Measurements from ENCODE around the gene RNF26. TPM values are rescaled to one million over a fixed set of nuclear protein-coding genes. Genes with fewer than 3 reads are reported as not detected.
A peak's percentile ranks its signal among the peaks of the same experiment; 100 is the strongest.

The RNF26 gene
- total RNA-seq, 1 experiment from 2014 or later: 13.4 TPM

GRCh38 chr11:119342362-119343130 is 8.2 kb downstream of the RNF26 start:
- DNase-seq (ENCODE audit: low read depth): no peak
- in situ Hi-C loops (cut with HindIII; ENCODE audit: low pct_unique_long_range_greater_than_20kb, low sequenced_read_pairs): no loop called here

GRCh38 chr11:119343726-119344125 is 9.4 kb downstream of the RNF26 start:
- no peak for DNase-seq (ENCODE audit: low read depth)
- in situ Hi-C loops (cut with HindIII; ENCODE audit: low pct_unique_long_range_greater_than_20kb, low sequenced_read_pairs): no loop called here

- in situ Hi-C loops (cut with HindIII; ENCODE audit: low pct_unique_long_range_greater_than_20kb, low sequenced_read_pairs): no loop called here
- DNase-seq (ENCODE audit: low read depth): no peak
Measured at GRCh38 chr11:119344291-119345010, 10.1 kb downstream of the RNF26 start.

GRCh38 chr11:119345685-119346084 is 11.4 kb downstream of the RNF26 start:
- in situ Hi-C loops (cut with HindIII; ENCODE audit: low pct_unique_long_range_greater_than_20kb, low sequenced_read_pairs): no loop called here
- DNase-seq (ENCODE audit: low read depth): no peak

GRCh38 chr11:119346605-119347004 is 12.3 kb downstream of the RNF26 start, which contains the start of gene MFRP:
Gene MFRP, minus strand, starts transcription at chr11:119346705. Its CDS starts 192 bp downstream, at chr11:119346513.
- in situ Hi-C loops (cut with HindIII; ENCODE audit: low pct_unique_long_range_greater_than_20kb, low sequenced_read_pairs): no loop called here

GRCh38 chr11:119347242-119347641 is 12.9 kb downstream of the RNF26 start:
- in situ Hi-C loops (cut with HindIII; ENCODE audit: low pct_unique_long_range_greater_than_20kb, low sequenced_read_pairs): no loop called here
- no peak for DNase-seq (ENCODE audit: low read depth)

More at GRCh38 chr11:119346605-119347004, 12.3 kb downstream of the RNF26 start, which contains the start of gene MFRP:
- no peak for DNase-seq (ENCODE audit: low read depth)

GRCh38 chr11:119347940-119348605 is 13.7 kb downstream of the RNF26 start:
- DNase-seq (ENCODE audit: low read depth): no peak
- in situ Hi-C loops (cut with HindIII; ENCODE audit: low pct_unique_long_range_greater_than_20kb, low sequenced_read_pairs): no loop called here

GRCh38 chr11:119350302-119350701 is 16.0 kb downstream of the RNF26 start:
- no peak for DNase-seq (ENCODE audit: low read depth)
- in situ Hi-C loops (cut with HindIII; ENCODE audit: low pct_unique_long_range_greater_than_20kb, low sequenced_read_pairs): no loop called here

GRCh38 chr11:119351232-119351631 is 16.9 kb downstream of the RNF26 start:
- DNase-seq (ENCODE audit: low read depth): no peak
- in situ Hi-C loops (cut with HindIII; ENCODE audit: low pct_unique_long_range_greater_than_20kb, low sequenced_read_pairs): no loop called here

GRCh38 chr11:119352857-119353260 is 18.5 kb downstream of the RNF26 start:
- no peak for DNase-seq (ENCODE audit: low read depth)

GRCh38 chr11:119355091-119355843 is 20.9 kb downstream of the RNF26 start:
- in situ Hi-C loops (cut with HindIII; ENCODE audit: low pct_unique_long_range_greater_than_20kb, low sequenced_read_pairs): no loop called here

More at GRCh38 chr11:119352857-119353260, 18.5 kb downstream of the RNF26 start:
- in situ Hi-C loops (cut with HindIII; ENCODE audit: low pct_unique_long_range_greater_than_20kb, low sequenced_read_pairs): no loop called here

GRCh38 chr11:119356349-119357031 is 22.2 kb downstream of the RNF26 start:
- in situ Hi-C loops (cut with HindIII; ENCODE audit: low pct_unique_long_range_greater_than_20kb, low sequenced_read_pairs): no loop called here
- DNase-seq (ENCODE audit: low read depth): peak; percentile 62

More at GRCh38 chr11:119355091-119355843, 20.9 kb downstream of the RNF26 start:
- DNase-seq (ENCODE audit: low read depth): no peak

GRCh38 chr11:119357074-119357473 is 22.7 kb downstream of the RNF26 start:
- DNase-seq (ENCODE audit: low read depth): no peak
- in situ Hi-C loops (cut with HindIII; ENCODE audit: low pct_unique_long_range_greater_than_20kb, low sequenced_read_pairs): no loop called here

- in situ Hi-C loops (cut with HindIII; ENCODE audit: low pct_unique_long_range_greater_than_20kb, low sequenced_read_pairs): no loop called here
- no peak for DNase-seq (ENCODE audit: low read depth)
Measured at GRCh38 chr11:119359365-119360214, 25.3 kb downstream of the RNF26 start.

GRCh38 chr11:119361056-119361787 is 26.9 kb downstream of the RNF26 start:
- in situ Hi-C loops (cut with HindIII; ENCODE audit: low pct_unique_long_range_greater_than_20kb, low sequenced_read_pairs): no loop called here
- DNase-seq (ENCODE audit: low read depth): peak; percentile 81

Measured in Caki2 (cell line).